ENCODE results near the gene CRYBB1.
"Not testable (repeated sequence)": the region's sequence is repeated elsewhere in the genome, so short reads cannot be mapped to it uniquely, and the experiment has no call there.

CRYBB1 gene

DNA sequence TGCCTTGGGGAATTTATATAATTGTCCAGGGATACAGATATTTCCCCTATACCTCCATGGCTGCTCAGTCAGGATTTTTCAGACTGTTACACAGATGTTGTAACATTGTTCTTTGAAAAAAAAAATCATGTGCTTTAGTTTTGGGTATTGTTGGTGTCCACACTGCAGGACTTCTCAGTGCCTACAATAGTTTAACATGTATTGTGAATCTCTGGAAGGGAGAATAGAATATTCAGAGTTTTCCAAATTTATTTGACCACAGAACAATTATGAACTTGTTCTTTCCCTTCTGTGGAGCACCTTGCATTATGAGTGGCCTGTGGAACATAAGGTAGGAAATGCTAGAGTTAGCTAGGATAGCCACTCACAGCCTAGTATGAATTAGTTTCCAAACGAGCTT, 18.5 kb upstream of the CRYBB1 start:
- DNase-seq (ENCODE audit: low read depth, low spot score): no peak

DNA sequence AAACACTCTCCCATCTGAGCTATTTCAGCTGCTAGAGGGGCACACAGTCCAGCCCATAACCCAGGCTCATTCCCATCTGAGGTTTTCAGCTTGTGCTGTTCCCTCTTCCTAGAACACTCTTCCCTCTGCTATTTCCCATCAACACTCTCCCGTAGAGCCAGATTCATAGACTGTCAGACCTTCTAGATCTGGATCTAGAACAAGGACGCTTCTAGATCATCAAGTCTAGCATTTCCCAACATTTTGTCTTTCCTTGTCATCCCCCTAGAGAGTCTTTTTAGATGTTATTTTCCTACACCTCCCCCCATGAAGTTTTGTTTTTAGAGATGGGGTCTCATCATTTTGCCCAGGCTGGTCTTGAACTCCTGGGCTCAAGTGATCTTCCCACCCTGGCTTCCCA, 17.3 kb upstream of the CRYBB1 start:
- no peak for DNase-seq (ENCODE audit: low read depth, low spot score)

- DNase-seq (ENCODE audit: low read depth, low spot score): no peak
Measured at GRCh38 chr22:26634189-26634588, 16.4 kb upstream of the CRYBB1 start.

GRCh38 chr22:26632422-26633155, 14.8 kb upstream of the CRYBB1 start:
- DNase-seq (ENCODE audit: low read depth, low spot score): no peak

- DNase-seq (ENCODE audit: low read depth, low spot score): no peak
Measured at GRCh38 chr22:26631282-26631681, 13.5 kb upstream of the CRYBB1 start.

DNA sequence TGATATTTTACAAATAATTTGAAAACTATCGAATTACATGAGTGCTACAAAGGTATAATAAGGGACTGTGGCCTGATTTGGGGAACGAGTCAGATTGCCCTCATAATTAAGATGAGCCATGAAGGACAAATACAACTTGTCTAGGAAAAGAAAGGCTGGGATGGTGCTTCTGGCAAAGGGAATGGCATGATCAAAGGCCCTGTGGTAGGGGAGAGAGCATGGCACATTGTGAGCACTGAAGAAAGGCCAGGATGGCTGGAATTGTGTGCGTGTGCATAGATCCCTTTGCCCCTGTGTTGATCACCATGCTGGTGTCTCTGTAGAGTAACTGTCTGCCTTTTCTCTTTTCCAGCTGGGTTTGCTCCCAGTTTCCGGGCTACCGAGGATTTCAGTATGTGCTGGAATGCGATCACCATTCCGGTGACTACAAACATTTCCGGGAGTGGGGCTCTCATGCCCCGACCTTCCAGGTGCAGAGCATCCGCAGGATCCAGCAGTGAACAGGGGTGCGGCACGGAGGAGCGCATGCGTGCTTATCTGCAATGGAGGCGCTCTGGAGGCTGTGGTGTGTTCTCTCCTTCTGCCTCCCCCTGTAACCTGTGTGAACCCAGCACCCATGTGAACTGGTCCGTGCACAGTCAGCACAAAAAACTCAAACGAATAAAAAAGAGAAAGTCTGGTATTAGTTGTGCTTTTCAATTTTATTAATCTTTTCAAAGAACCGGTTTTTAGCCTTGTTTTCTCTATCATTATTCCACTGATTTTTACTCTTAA, 12.3 kb upstream of the CRYBB1 start:
- no peak for DNase-seq (ENCODE audit: low read depth, low spot score)

- DNase-seq (ENCODE audit: low read depth, low spot score): no peak
Measured at GRCh38 chr22:26624803-26625202, 7.0 kb upstream of the CRYBB1 start.

GRCh38 chr22:26623984-26624383, 6.2 kb upstream of the CRYBB1 start:
- no peak for DNase-seq (ENCODE audit: low read depth, low spot score)

DNA sequence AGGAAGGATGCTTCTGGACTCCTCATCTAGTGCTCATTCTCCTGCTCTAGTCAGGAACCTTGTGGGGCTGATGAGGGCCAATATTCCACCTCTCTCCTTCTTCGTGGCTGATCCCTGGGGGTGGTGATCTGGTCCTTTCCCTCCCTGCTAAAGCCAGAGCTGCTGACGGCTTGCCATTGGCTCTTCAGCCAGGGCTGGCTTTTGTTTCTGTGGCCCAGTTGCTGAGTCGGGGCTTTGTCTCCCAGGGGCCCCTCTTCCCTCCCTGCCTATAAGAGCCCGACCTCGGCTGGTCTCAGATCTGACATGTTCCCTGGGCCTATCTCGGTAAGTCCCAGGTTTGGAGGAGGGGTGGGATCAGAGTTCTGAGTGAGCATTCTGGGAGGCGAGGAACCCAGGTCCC, 3.8 kb upstream of the CRYBB1 start, which contains the start of gene CRYBA4:
Gene CRYBA4 (plus strand): TSS at position 301 of the 400 bp plus-strand sequence. CDS start 634 bp downstream, outside the sequence.
- DNase-seq (ENCODE audit: low read depth, low spot score): no peak

- no peak for DNase-seq (ENCODE audit: low read depth, low spot score)
Measured at GRCh38 chr22:26620197-26620596, 2.4 kb upstream of the CRYBB1 start.

DNA sequence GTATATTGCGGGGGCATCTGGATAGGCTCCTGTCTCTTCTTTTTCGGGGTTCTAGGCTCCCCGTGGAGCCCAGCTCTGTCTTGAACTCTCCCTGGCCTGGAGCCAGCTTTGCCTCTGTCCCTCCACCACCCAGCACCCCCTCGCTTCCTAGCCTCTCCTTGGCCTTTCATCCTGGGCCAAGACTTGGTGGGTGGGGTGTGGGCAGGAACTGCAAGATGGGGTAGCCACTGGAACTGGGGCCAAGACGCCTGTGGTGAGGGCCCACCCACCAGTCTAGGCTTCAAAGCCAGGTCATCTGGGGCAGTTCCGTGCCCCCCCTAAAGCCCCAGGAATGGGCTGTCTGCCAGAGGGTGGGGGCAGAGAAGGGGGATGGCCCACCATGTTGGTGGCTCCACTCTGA, 1.7 kb upstream of the CRYBB1 start:
- no peak for DNase-seq (ENCODE audit: low read depth, low spot score)

GRCh38 chr22:26618455-26618854, 628 bp upstream of the CRYBB1 start:
- no peak for DNase-seq (ENCODE audit: low read depth, low spot score)

DNA sequence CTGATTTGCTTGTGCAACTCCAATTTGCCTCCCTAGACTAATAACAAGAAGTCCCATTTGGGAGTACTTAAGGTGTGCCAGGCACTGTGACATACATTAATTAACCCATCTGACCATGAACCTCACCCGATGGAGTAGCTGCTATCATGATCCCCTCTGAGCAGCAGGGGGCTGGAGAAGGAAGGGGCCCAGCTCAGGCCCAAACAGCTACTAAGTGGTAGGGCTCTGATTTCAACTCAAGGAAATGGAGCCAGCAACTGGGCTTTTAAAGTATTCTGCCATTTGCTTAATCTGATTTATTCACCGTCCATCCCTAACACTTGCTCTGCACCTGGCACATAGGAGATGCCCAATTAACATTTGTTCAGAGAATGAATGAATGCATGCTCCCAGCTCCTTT, 1.2 kb downstream of the CRYBB1 start:
- no peak for DNase-seq (ENCODE audit: low read depth, low spot score)

GRCh38 chr22:26615830-26616435, 1.9 kb downstream of the CRYBB1 start:
- no peak for DNase-seq (ENCODE audit: low read depth, low spot score)

- DNase-seq (ENCODE audit: low read depth, low spot score): no peak
Measured at GRCh38 chr22:26615149-26615548, 2.7 kb downstream of the CRYBB1 start.

DNA sequence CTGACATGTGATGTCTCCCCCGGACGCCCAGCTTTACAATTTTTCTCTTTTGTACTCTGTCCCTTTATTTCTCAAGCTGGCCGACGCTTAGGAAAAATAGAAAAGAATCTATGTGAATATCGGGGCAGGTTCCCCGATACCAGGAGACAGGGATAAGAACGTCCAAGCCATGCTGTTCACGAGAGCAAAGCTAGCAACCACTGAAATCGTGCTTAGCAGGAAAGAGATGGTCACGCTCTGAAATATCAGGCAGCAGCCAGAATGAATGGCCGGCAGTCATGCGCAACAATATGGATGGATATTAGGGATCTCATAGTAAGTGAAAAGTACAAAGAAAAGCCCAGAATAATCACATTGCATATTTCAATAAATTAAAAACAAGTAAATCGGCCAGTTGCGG, 3.5 kb downstream of the CRYBB1 start:
- DNase-seq (ENCODE audit: low read depth, low spot score): no peak

DNA sequence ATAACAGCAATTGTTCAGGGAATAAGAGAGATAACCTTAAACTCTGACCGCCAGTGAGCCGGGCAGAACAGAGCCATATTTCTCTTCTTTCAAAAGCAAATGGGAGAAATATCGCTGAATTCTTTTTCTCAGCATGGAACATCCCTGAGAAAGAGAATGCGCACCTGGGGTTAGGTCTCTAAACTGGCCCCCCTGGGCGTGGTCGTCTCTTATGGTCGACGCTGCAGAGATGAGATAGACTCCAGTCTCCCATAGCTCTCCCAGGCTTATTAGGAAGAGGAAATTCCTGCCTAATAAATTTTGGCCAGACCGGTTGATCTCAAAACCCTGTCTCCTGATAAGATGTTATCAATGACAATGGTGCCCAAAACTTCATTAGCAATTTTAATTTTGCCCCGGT, 4.1 kb downstream of the CRYBB1 start:
- not testable (repeated sequence) for DNase-seq (ENCODE audit: low read depth, low spot score)

DNA sequence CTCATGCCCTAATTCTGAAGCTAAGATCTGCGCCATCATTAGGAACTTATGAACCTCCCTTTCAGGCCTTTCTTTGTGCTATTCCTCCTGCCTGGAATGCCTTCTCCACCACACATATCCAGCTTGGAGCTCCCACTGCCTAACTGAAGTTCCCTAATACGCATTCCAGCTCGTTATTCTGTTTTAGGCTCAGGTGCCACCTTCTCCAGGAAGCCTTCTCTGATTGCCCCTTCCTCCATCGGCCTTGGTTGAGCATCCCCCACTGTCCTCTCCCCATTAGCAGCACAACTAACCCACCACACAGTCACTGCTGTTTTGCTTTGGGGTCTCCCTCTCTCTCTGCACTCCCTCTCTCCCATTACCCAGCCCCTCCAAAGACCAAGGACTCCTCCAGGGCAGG, 5.2 kb downstream of the CRYBB1 start:
- DNase-seq (ENCODE audit: low read depth, low spot score): no peak

- DNase-seq (ENCODE audit: low read depth, low spot score): no peak
Measured at GRCh38 chr22:26610996-26611395, 6.8 kb downstream of the CRYBB1 start.

DNA sequence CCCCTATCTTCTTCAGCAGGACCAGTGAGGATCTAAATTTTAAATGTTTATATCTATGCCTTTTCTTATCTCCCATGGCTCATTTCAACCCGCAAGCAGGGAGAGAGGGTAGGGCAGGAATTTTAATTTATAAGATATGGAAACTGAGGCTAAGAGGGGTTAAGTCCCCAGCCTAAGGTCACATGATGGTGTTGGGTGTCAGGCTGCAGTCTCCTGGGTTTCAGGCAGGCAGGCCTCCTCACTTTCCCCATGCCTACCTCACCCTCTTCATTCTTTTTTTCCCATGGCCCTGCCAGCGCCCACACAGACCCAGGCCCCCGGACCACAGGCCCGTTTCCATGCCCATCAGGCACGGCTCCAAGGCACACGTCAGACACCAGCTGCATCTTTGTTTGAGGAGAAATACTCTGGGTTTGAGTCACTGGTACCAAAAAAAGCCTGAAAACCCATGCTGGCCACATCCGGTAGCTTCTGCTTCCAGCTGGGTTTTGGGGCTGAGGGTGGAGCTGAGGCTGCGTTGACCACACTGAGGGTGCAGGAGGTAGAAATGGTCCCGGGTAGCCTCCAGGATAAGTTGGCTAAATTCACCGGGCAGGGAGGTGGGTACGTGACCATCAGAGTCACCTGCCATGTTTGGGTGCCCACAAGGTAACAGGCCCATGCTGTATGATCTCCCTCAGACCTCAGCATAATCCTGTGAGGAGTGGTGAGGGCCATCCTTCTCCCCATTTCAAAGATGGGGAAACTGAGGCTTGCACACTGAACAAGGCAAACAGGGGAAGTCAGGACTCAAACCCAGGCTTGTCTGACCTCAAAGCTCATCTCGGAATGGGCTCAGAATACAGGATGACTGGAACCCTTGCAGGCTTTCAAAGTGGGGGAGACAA, 7.5 kb downstream of the CRYBB1 start:
- no peak for DNase-seq (ENCODE audit: low read depth, low spot score)

- no peak for DNase-seq (ENCODE audit: low read depth, low spot score)
Measured at GRCh38 chr22:26609287-26609686, 8.5 kb downstream of the CRYBB1 start.

DNA sequence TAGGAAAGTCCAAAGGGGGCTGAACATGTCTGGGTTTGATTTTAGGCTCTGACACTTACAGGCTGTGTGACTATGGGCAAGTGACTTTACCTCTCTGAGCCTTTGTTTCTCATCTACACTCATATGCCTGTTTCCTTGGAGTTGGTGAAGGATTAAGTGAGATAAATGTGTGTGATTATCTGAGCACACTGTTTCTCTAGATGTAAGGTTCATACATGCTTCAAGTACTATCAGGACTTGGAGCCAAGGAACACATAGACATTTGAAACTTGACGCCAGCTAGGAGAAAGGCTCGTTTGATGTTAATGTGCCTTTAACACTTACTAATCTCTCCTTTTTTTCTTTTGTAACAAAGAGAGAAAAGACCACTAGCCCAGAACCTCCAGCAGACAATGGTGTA, 9.7 kb downstream of the CRYBB1 start:
- DNase-seq (ENCODE audit: low read depth, low spot score): no peak

Measured in iPS DF 19.7 (cell line).